ENCODE measurements around the gene CCNQ. TPM values are rescaled to one million over a fixed set of nuclear protein-coding genes. Genes with fewer than 3 reads are reported as not detected.

The CCNQ gene
- total and polyA plus RNA-seq, 2 donors (not counting 1 experiment from before 2014, with no cell fraction given): 19.9 to 28.2 TPM

DNA sequence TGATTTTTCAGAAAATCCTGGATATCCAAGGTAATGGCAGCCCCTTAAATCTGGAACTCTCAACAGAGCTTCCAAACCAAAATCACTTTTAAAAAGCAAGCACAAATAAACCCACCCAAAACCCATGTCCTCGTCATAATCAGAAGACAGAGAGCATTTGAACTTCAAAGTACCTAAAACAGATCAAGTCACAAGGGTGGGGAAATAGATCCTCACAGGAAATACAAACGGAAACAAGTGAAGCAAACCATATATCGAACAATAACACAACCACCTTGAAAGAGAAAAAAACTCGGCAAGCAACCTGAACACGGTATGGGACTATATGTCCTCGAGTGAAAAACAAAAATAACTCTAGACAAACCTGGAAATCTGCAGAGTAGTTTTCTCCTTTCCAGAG, 15.9 kb upstream of the CCNQ start:
- DNase-seq (ENCODE audit: low read depth in 2 of 2): no peak
- H3K79me2 ChIP-seq (ENCODE audit: control insufficient read depth, insufficient read depth, low read length): no peaks in the 10 kb centered on the region
- no peaks in the 10 kb centered on the region for H4K20me1 ChIP-seq (ENCODE audit: control insufficient read depth, extremely low read depth, insufficient read depth, low read length)
- no peak overlapping the region for H3K27ac ChIP-seq (ENCODE audit: insufficient read depth, low read length)
- no peak overlapping the region for H3K9ac ChIP-seq (ENCODE audit: insufficient read depth, low read length)
- no peak overlapping the region for H3K4me3 ChIP-seq (replicated peaks in 1 of 4; ENCODE audit: control extremely low read depth in 1 of 4, insufficient read depth in 1 of 4, low read depth in 3 of 4, low read length in 4 of 4)
- no peak for TF ChIP-seq EZH2 (IDR thresholded peaks at IDR 0.05; ENCODE audit: low read length, missing control alignments)
- TF ChIP-seq, protein P1, sequence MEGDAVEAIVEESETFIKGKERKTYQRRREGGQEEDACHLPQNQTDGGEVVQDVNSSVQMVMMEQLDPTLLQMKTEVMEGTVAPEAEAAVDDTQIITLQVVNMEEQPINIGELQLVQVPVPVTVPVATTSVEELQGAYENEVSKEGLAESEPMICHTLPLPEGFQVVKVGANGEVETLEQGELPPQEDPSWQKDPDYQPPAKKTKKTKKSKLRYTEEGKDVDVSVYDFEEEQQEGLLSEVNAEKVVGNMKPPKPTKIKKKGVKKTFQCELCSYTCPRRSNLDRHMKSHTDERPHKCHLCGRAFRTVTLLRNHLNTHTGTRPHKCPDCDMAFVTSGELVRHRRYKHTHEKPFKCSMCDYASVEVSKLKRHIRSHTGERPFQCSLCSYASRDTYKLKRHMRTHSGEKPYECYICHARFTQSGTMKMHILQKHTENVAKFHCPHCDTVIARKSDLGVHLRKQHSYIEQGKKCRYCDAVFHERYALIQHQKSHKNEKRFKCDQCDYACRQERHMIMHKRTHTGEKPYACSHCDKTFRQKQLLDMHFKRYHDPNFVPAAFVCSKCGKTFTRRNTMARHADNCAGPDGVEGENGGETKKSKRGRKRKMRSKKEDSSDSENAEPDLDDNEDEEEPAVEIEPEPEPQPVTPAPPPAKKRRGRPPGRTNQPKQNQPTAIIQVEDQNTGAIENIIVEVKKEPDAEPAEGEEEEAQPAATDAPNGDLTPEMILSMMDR (conservative IDR thresholded peaks at IDR 0.05 in 1 of 2, IDR thresholded peaks at IDR 0.05 in 1 of 2; ENCODE audit: low read depth in 1 of 2, low read length in 2 of 2): no peak
- H2AFZ ChIP-seq (ENCODE audit: low read length): no peak overlapping the region
- no peaks in the 10 kb centered on the region for H3K4me1 ChIP-seq (ENCODE audit: control insufficient read depth, extremely low read depth, insufficient read depth, low read length)
- peaks cover 3% of the 10 kb centered on the region for H3K27me3 ChIP-seq (ENCODE audit: control insufficient read depth, insufficient read depth, low read length)
- H3K4me2 ChIP-seq (ENCODE audit: extremely low read depth, insufficient read depth, low read length): no peak overlapping the region
- H3K36me3 ChIP-seq (ENCODE audit: control insufficient read depth, insufficient read depth, low read length): no peaks in the 10 kb centered on the region
- no peaks in the 10 kb centered on the region for H3K9me3 ChIP-seq (ENCODE audit: control insufficient read depth, insufficient read depth, low read depth, low read length)

DNA sequence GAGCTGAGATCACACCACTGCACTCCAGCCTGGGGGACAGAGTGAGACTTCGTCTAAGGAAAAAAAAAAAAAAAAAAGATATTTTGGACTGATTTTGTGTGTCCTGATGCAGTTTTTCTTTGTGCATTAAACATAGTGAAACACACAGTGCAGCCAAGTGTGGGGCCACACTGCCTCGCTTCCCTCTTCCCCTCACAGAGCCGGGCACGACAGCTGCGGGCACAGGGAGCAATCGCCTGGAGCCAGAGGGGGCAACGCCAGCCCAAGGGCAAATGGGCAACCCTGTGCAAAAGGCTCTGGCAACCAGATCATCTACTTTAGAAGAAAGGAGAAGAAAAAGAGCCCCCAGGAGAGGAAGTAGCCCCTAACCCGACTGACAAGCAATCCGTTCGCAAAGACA, 13.5 kb upstream of the CCNQ start:
- H3K79me2 ChIP-seq (ENCODE audit: control insufficient read depth, insufficient read depth, low read length): no peaks in the 10 kb centered on the region
- H4K20me1 ChIP-seq (ENCODE audit: control insufficient read depth, extremely low read depth, insufficient read depth, low read length): no peaks in the 10 kb centered on the region
- no peaks in the 10 kb centered on the region for H3K36me3 ChIP-seq (ENCODE audit: control insufficient read depth, insufficient read depth, low read length)
- H3K4me2 ChIP-seq (ENCODE audit: extremely low read depth, insufficient read depth, low read length): no peak overlapping the region
- no peaks in the 10 kb centered on the region for H3K27me3 ChIP-seq (ENCODE audit: control insufficient read depth, insufficient read depth, low read length)
- H3K4me1 ChIP-seq (ENCODE audit: control insufficient read depth, extremely low read depth, insufficient read depth, low read length): no peaks in the 10 kb centered on the region
- H3K4me3 ChIP-seq (replicated peaks in 1 of 4; ENCODE audit: control extremely low read depth in 1 of 4, insufficient read depth in 1 of 4, low read depth in 3 of 4, low read length in 4 of 4): no peak overlapping the region
- H3K9ac ChIP-seq (ENCODE audit: insufficient read depth, low read length): no peak overlapping the region
- no peak for DNase-seq (ENCODE audit: low read depth in 2 of 2)
- no peak overlapping the region for H2AFZ ChIP-seq (ENCODE audit: low read length)
- TF ChIP-seq EZH2 (IDR thresholded peaks at IDR 0.05; ENCODE audit: low read length, missing control alignments): no peak
- TF ChIP-seq, protein P1 (conservative IDR thresholded peaks at IDR 0.05 in 1 of 2, IDR thresholded peaks at IDR 0.05 in 1 of 2; ENCODE audit: low read depth in 1 of 2, low read length in 2 of 2): no peak
- no peak overlapping the region for H3K27ac ChIP-seq (ENCODE audit: insufficient read depth, low read length)
- no peaks in the 10 kb centered on the region for H3K9me3 ChIP-seq (ENCODE audit: control insufficient read depth, insufficient read depth, low read depth, low read length)

DNA sequence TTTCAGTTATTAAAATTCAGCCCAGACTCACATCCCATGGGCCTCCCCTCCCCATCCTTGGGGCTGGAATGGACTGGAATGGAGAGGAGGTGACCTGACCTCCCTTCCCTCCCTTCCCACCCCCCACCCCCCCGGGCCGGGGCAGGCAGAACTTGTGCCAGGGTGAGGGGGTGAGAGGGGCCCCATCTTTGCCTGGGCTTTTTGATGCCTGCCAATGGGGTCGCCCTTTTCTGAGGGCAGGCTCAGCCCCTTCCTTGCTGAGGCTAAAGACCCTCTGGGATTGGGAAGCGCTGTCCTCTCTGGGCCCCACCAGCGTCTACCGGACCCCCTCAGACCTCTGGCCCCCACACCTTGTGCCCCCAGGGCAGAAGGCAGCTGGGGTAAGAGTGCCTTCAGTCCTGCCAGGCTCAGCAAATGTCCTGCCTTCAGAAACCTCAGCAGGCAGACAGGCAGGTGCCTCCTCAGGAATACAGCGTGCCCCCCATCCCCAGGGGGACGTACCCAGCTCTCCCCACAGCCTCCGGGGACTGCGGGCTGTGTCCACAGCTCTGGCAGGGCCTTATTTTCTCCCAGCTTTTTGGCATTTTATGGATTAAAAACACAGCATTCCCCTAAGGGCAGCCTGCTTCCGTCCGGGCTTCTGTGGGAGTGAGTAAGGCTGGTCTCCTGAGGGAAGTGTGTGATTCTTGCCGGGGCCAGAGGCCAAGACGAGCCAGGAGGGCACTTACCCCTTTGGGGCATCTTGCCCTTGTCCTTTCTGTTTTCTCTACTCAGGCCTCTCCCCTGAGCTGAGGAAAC, 12.6 kb upstream of the CCNQ start:
- no peak overlapping the region for H3K9ac ChIP-seq (ENCODE audit: insufficient read depth, low read length)

More for the DNA sequence above, 12.6 kb upstream of the CCNQ start:
- no peak overlapping the region for H2AFZ ChIP-seq (ENCODE audit: low read length)
- H3K27me3 ChIP-seq (ENCODE audit: control insufficient read depth, insufficient read depth, low read length): no peaks in the 10 kb centered on the region
- no peak overlapping the region for H3K4me2 ChIP-seq (ENCODE audit: extremely low read depth, insufficient read depth, low read length)
- no peaks in the 10 kb centered on the region for H3K4me1 ChIP-seq (ENCODE audit: control insufficient read depth, extremely low read depth, insufficient read depth, low read length)
- no peak overlapping the region for H3K27ac ChIP-seq (ENCODE audit: insufficient read depth, low read length)
- no peaks in the 10 kb centered on the region for H3K9me3 ChIP-seq (ENCODE audit: control insufficient read depth, insufficient read depth, low read depth, low read length)
- no peaks in the 10 kb centered on the region for H3K79me2 ChIP-seq (ENCODE audit: control insufficient read depth, insufficient read depth, low read length)
- TF ChIP-seq EZH2 (IDR thresholded peaks at IDR 0.05; ENCODE audit: low read length, missing control alignments): no peak
- TF ChIP-seq, protein P1 (conservative IDR thresholded peaks at IDR 0.05 in 1 of 2, IDR thresholded peaks at IDR 0.05 in 1 of 2; ENCODE audit: low read depth in 1 of 2, low read length in 2 of 2): no peak
- H3K36me3 ChIP-seq (ENCODE audit: control insufficient read depth, insufficient read depth, low read length): no peaks in the 10 kb centered on the region
- no peak for DNase-seq (ENCODE audit: low read depth in 2 of 2)
- no peak overlapping the region for H3K4me3 ChIP-seq (replicated peaks in 1 of 4; ENCODE audit: control extremely low read depth in 1 of 4, insufficient read depth in 1 of 4, low read depth in 3 of 4, low read length in 4 of 4)
- H4K20me1 ChIP-seq (ENCODE audit: control insufficient read depth, extremely low read depth, insufficient read depth, low read length): no peaks in the 10 kb centered on the region
